Heart left ventricle (tissue), 16 donors: ENCODE results near the gene MRC2. TPM values are rescaled to one million over a fixed set of nuclear protein-coding genes. Genes with fewer than 3 reads are reported as not detected.

Source experiments
- ATAC-seq, 4 donors: fragments of 200-7000 bp; cut with Tn5 transposase; one replicate each; pipeline ENCODE4 v1.9.1; 2020 to 2022; ENCODE audit warnings: moderate library complexity in 4 of 4, mild to moderate bottlenecking in 3 of 4, moderate number of reproducible peaks in 1 of 4
- DNase-seq, 5 donors: peaks; one replicate each; pipeline ENCODE4 v3.0.0-alpha.2; 2020
- H3K27ac ChIP-seq, 12 donors: fragments of 200-600 bp; sonication (generic) in 4 of 12; one replicate each; pipeline versions ENCODE4 v1.5.0 to v1.8.0; 2016 to 2022; ENCODE audit warnings: mild to moderate bottlenecking in 2 of 12
- H3K27me3 ChIP-seq, 9 donors: fragments of 200-600 bp; sonication (generic) in 2 of 9; one replicate each; pipeline versions ENCODE4 v1.5.1 to v1.8.0; 2016 to 2022; ENCODE audit warnings: mild to moderate bottlenecking in 3 of 9
- H3K36me3 ChIP-seq, 9 donors: fragments of 200-600 bp; sonication (generic) in 2 of 9; one replicate each; pipeline versions ENCODE4 v1.5.0 to v1.8.0; 2018 to 2022; ENCODE audit warnings: mild to moderate bottlenecking in 2 of 9
- H3K4me1 ChIP-seq, 12 donors: fragments of 200-600 bp; sonication (generic) in 4 of 12; one replicate each; pipeline versions ENCODE4 v1.5.0 to v1.8.0; 2016 to 2022; ENCODE audit warnings: mild to moderate bottlenecking in 3 of 12
- H3K4me3 ChIP-seq, 12 donors: fragments of 200-600 bp; sonication (generic) in 4 of 12; one replicate each; pipeline versions ENCODE4 v1.5.0 to v1.8.0; 2017 to 2022; ENCODE audit warnings: mild to moderate bottlenecking in 9 of 12, moderate library complexity in 4 of 12
- H3K9me3 ChIP-seq, 12 donors: fragments of 200-600 bp; sonication (generic) in 4 of 12; one replicate each; pipeline versions ENCODE4 v1.5.0 to v1.8.0; 2016 to 2022; ENCODE audit warnings: mild to moderate bottlenecking in 1 of 12
- CTCF ChIP-seq, 12 donors: fragments of 200-600 bp; sonication (generic) in 4 of 12; IDR thresholded peaks; one replicate each; pipeline versions ENCODE4 v1.5.0 to v1.8.0; 2018 to 2022; ENCODE audit warnings: antibody characterized with exemption in 12 of 12, mild to moderate bottlenecking in 5 of 12
- POLR2A ChIP-seq, 2 donors: fragments of 450-650 bp; IDR thresholded peaks; one replicate each; pipeline ENCODE4 v1.6.1; 2017; ENCODE audit warnings: antibody characterized with exemption in 2 of 2, mild to moderate bottlenecking in 2 of 2, moderate library complexity in 2 of 2
- WGBS, 4 donors: extraction: QIAGEN DNeasy Blood & Tissue Kit in 2 of 4; methylation state at CpG; one replicate each; pipeline versions ENCODE4 v1.1.5 to v1.1.7; 2013 to 2018; 5-methylcytosine and 5-hydroxymethylcytosine counted together
- intact Hi-C, 10 donors: fragments of 100-400 bp; cut with DNase I; formaldehyde crosslinking; loops; one replicate each; pipeline versions ENCODE4 v1.11.1 to v1.14.2; 2022
- polyA plus RNA-seq, 2 donors: library from polyadenylated mRNA; stranded (reverse); fragments of 200-250 nt; gene quantifications; one replicate each; pipeline ENCODE4 v1.2.3, GENCODE V29; 2013
- total RNA-seq, 9 donors: library from RNA; depleted of rRNA in 2 of 9; stranded (reverse); fragments of >200 nt in 2 of 9; fragmentation: NEBNext Ultra II Directional in 3 of 9; extraction: Animal tissue kit (Norgen Biotek cat#: 25700) in 3 of 9; gene quantifications; one replicate each; pipeline versions ENCODE4 v1.1.0 to v1.2.4, GENCODE V29; 2016 to 2023
- donor health status: ischemic (EF 13 %, LVEDD 7.1; RV severe dilation, severe dysfunction).
- donor health status: healthy with polysubstance abuse.
- donor health status: DM: no; HTN: yes; CAD: no.
- donor health status: DM: no; HTN: no; CAD: no.
- donor health status: ischemic (EF 25% LVEDD 6.9; RV normal size, moderate dysfunction).
- donor health status: ischemic (EF 25% LVEDD 5.7; RV mildly dilated, moderate dysfunction).
- donor health status: healthy.
- donor health status: DM: yes; HTN: yes; CAD: no.
- donor health status: ischemic (EF 35%, LVEDD 5.7; RV mildly dilated, moderate dysfunction).
- donor health status: nonischemic (EF 11% LVEDD 7.7; RV severe dilation, severe dysfunction).
- donor health status: DM: yes; HTN: yes; CAD: no.
- donor health status: PGD.
- donor health status: ischemic (EF 29% LVEDD 5.4; RV normal size, mild dysfunction).
- donor health status: nonischemic (EF 23%, LVEDD 6.1; RV moderate dilation, normal function).

The MRC2 gene
- total and polyA plus RNA-seq, 11 donors: 13.1 to 50.8 (median 21.0) TPM

GRCh38 chr17:62614142-62614541 lies 13.3 kb upstream of the MRC2 start:
- ATAC-seq (peak; percentile 25 to 47 (median 32)), DNase-seq (no peak)
- Histone ChIP-seq H3K27me3 (no peaks in the 10 kb centered on the region), H3K36me3 (peaks cover 0 to 73% (median 61%) of the 10 kb centered on the region in 9 donors), H3K4me3 (no peak overlapping the region), H3K4me1 (peaks cover 0 to 44% (median 5%) of the 10 kb centered on the region in 12 donors), H3K9me3 (no peaks in the 10 kb centered on the region), H3K27ac (no peak overlapping the region)
- WGBS, 4 donors: 30 to 42% (median 35%) methylated on average over 6 of the region's 6 CpGs
- intact Hi-C loops: no loop called here
- no peak for TF ChIP-seq POLR2A (IDR thresholded peaks at IDR 0.05)
- TF ChIP-seq CTCF (IDR thresholded peaks at IDR 0.05): no peak

GRCh38 chr17:62615503-62615902 lies 12.0 kb upstream of the MRC2 start:
- intact Hi-C loops: no loop called here
- peaks cover 0 to 59% (median 48%) of the 10 kb centered on the region in 9 donors for H3K36me3 ChIP-seq
- H3K4me3 ChIP-seq: no peak overlapping the region
- ATAC-seq (no peak), DNase-seq (no peak)
- peaks cover 0 to 52% (median 9%) of the 10 kb centered on the region in 12 donors for H3K4me1 ChIP-seq
- 87 to 94% (median 92%) methylated on average over 4 of the region's 4 CpGs for WGBS, 4 donors
- TF ChIP-seq CTCF (IDR thresholded peaks at IDR 0.05): no peak
- no peak for TF ChIP-seq POLR2A (IDR thresholded peaks at IDR 0.05)
- H3K9me3 ChIP-seq: no peaks in the 10 kb centered on the region
- no peaks in the 10 kb centered on the region for H3K27me3 ChIP-seq
- H3K27ac ChIP-seq: no peak overlapping the region

GRCh38 chr17:62616993-62617893 lies 10.2 kb upstream of the MRC2 start:
- H3K4me1 ChIP-seq: peaks cover 0 to 52% (median 4%) of the 10 kb centered on the region in 12 donors
- peaks cover 0 to 42% (median 32%) of the 10 kb centered on the region in 9 donors for H3K36me3 ChIP-seq
- no peak for ATAC-seq
- H3K9me3 ChIP-seq: no peaks in the 10 kb centered on the region
- TF ChIP-seq CTCF (IDR thresholded peaks at IDR 0.05): no peak
- TF ChIP-seq POLR2A (IDR thresholded peaks at IDR 0.05): no peak
- 82 to 84% (median 83%) methylated on average over 8 of the region's 8 CpGs for WGBS, 4 donors
- H3K4me3 ChIP-seq: no peak overlapping the region
- intact Hi-C loops: no loop called here
- no peak overlapping the region for H3K27ac ChIP-seq
- H3K27me3 ChIP-seq: no peaks in the 10 kb centered on the region
- no peak for DNase-seq

- DNase-seq (no peak), ATAC-seq (peak in 2 of 4 donors; percentile 5 to 16)
- Histone ChIP-seq H3K4me1 (peaks cover 0 to 50% (median 4%) of the 10 kb centered on the region in 12 donors), H3K9me3 (no peaks in the 10 kb centered on the region), H3K27ac (no peak overlapping the region), H3K27me3 (no peaks in the 10 kb centered on the region), H3K36me3 (peaks cover 0 to 34% (median 25%) of the 10 kb centered on the region in 9 donors), H3K4me3 (no peak overlapping the region)
- TF ChIP-seq POLR2A (IDR thresholded peaks at IDR 0.05) (no peak), CTCF (IDR thresholded peaks at IDR 0.05) (no peak)
- intact Hi-C loops: no loop called here
- WGBS, 4 donors: 75 to 85% (median 84%) methylated on average over 6 of the region's 6 CpGs
Measured at GRCh38 chr17:62617894-62618472, 9.5 kb upstream of the MRC2 start.
